ENCODE data around the gene OIP5. TPM values are rescaled to one million over a fixed set of nuclear protein-coding genes. Genes with fewer than 3 reads are reported as not detected.

Gene OIP5
- total RNA-seq (under 1 TPM; 0.17 to 0.41 (median 0.25) TPM), polyA plus RNA-seq (under 1 TPM; 0.30 to 0.56 TPM)

DNA sequence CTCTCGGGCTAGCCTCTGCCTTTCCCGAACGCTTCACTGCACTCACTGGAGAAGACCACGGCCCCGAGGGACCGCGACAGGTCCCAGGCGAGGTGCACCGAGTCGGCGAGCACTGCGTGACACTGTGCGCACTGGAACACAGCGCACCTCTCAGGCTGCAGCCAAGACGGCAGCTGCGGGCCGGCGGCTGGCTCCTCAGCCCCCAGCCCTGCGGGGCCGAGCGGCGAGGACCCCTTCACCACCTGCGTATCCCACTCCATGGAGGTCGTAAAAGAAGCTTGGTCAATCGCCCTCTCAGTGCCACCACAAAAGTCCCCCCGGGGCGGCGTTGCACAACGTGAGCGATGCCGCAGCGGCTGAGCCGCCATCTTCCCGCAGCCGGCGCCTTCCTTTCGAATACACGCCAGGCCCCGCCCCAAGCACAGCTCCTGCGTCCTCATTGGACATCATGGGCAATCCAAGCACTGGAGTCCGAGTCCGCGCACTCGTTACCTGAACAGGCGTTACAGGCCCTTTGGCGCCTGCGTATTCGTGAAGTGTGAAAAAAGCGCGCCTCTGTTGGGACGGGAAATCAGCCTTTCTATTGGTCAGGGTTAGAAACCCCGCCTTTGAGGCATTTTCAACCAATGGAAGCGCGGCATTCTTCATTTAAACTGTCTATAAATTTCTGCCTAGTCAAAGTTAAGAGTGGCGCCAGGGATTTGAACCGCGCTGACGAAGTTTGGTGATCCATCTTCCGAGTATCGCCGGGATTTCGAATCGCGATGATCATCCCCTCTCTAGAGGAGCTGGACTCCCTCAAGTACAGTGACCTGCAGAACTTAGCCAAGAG is at the start of gene OIP5, which contains the start of gene NUSAP1:
Gene OIP5 (minus strand): TSS at position 398 of the 832 bp plus-strand sequence. CDS start 30 bp downstream, at position 368.
Gene NUSAP1 (plus strand): TSS at position 688 of the 832 bp plus-strand sequence. CDS start 77 bp downstream, at position 765.
- peak in 1 of 4 donors; percentile 54 for TF ChIP-seq CTCF (IDR thresholded peaks at IDR 0.05)
- 0 to 1% methylated on average over 64 of the region's 64 CpGs for WGBS, 2 donors
- H3K27ac ChIP-seq, result peak within 1 kb of the TSS; percentile 4 to 78 (median 46)
- intact Hi-C loops (cut with DNase I), result no loop called here
- FAIRE-seq (peak; percentile 96), ATAC-seq (peak; percentile 97 to 100 (median 98)), DNase-seq (peak; percentile 93 to 99 (median 98))
- peak within 1 kb of the TSS; percentile 70 to 99 (median 78) for H3K4me3 ChIP-seq
- H3K4me1 ChIP-seq, result peaks cover 0 to 5% (median 5%) of the 10 kb centered on the region in 3 donors
- H3K36me3 ChIP-seq, result no peaks in the 10 kb centered on the region
- no peaks in the 10 kb centered on the region for H3K9me3 ChIP-seq
- H3K27me3 ChIP-seq, result no peaks in the 10 kb centered on the region

DNA sequence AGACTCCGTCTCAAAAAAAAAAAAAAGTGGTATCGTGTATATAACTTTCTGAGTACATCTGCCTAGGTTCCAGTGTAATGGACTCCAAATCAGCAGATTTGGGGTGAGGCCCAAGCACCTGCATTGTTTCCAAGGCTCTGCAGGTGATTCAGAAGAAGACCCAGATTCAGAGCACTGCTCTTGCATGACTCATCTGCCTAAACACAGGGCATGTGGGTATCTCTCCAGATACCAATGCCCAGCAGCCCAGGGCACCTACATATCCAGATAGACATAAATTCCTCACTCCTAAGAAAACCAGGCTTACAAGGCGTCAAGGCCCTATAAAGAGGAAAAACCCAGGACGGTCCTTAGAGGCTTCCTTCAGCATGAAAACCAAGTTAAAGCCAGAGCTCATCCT is 45.6 kb upstream of the OIP5 start:
- no peaks in the 10 kb centered on the region for H3K4me1 ChIP-seq
- no peak for TF ChIP-seq CTCF (IDR thresholded peaks at IDR 0.05)
- FAIRE-seq (no peak), ATAC-seq (no peak), DNase-seq (no peak)
- no peaks in the 10 kb centered on the region for H3K27me3 ChIP-seq
- H3K9me3 ChIP-seq, result no peaks in the 10 kb centered on the region
- intact Hi-C loops (cut with DNase I), result no loop called here
- H3K36me3 ChIP-seq, result no peaks in the 10 kb centered on the region
- no peak overlapping the region for H3K4me3 ChIP-seq
- no peak overlapping the region for H3K27ac ChIP-seq
- WGBS, 2 donors, result 96 to 98% methylated on average over 4 of the region's 4 CpGs

- Histone ChIP-seq H3K36me3 (no peaks in the 10 kb centered on the region), H3K4me3 (no peak overlapping the region), H3K4me1 (no peaks in the 10 kb centered on the region), H3K27ac (no peak overlapping the region), H3K27me3 (no peaks in the 10 kb centered on the region), H3K9me3 (no peaks in the 10 kb centered on the region)
- DNase-seq, result no peak
- no peak for TF ChIP-seq CTCF (IDR thresholded peaks at IDR 0.05)
- no peak for ATAC-seq
- WGBS, 2 donors, result 87 to 92% methylated on average over 3 of the region's 3 CpGs
- FAIRE-seq, result no peak
- intact Hi-C loops (cut with DNase I), result no loop called here
Measured at GRCh38 chr15:41367418-41367817, 35.0 kb upstream of the OIP5 start.

DNA sequence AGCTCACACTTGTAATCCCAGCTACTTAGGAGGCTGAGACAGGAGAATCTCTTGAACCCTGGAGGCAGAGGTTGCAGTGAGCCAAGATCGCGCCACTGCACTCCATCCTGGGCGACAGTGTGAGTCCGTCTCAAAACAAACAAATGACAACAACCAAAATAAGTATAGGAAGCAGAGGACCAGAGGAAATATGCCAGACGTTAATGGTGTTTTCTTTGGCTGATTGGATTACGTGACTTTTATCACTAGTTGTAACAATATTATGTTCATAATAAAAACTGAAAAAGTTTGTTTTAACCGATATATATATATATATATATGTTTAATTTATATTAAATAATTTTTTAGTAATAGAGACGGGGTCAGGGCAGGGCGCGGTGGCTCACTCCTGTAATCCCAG is 22.0 kb upstream of the OIP5 start:
- no peak for FAIRE-seq
- WGBS, 2 donors, result 92 to 96% methylated on average over 10 of the region's 10 CpGs
- H3K4me1 ChIP-seq, result peaks cover 0 to 6% (median 5%) of the 10 kb centered on the region in 3 donors

More for the DNA sequence above, 22.0 kb upstream of the OIP5 start:
- no peak overlapping the region for H3K4me3 ChIP-seq
- DNase-seq (no peak), ATAC-seq (no peak)
- H3K36me3 ChIP-seq, result no peaks in the 10 kb centered on the region
- no peak overlapping the region for H3K27ac ChIP-seq
- no peaks in the 10 kb centered on the region for H3K9me3 ChIP-seq
- H3K27me3 ChIP-seq, result no peaks in the 10 kb centered on the region
- no peak for TF ChIP-seq CTCF (IDR thresholded peaks at IDR 0.05)
- intact Hi-C loops (cut with DNase I), result no loop called here
